Choroid plexus epithelial cell (primary cell): ENCODE measurements around the gene MYO15B.

Source experiments
- DNase-seq: peaks from one replicate; pipeline ENCODE4 v3.0.0-alpha.2; 2010; ENCODE audit warnings: low read depth
- H3K4me3 ChIP-seq: 2 replicates; pipeline ENCODE4 v1.5.1; 2011; ENCODE audit warnings: low read depth, mild to moderate bottlenecking, control low read depth, low read length, moderate library complexity
- CTCF ChIP-seq: conservative IDR thresholded peaks from 2 replicates; pipeline ENCODE4 v1.5.1; 2011; ENCODE audit warnings: low read depth, mild to moderate bottlenecking, control low read depth, inconsistent platforms, low read length, moderate library complexity

The MYO15B gene

GRCh38 chr17:75558666-75559530 lies 28.7 kb upstream of the MYO15B start:
- DNase-seq, result no peak
- no peak for TF ChIP-seq CTCF
- H3K4me3 ChIP-seq, result no peak overlapping the region

DNA sequence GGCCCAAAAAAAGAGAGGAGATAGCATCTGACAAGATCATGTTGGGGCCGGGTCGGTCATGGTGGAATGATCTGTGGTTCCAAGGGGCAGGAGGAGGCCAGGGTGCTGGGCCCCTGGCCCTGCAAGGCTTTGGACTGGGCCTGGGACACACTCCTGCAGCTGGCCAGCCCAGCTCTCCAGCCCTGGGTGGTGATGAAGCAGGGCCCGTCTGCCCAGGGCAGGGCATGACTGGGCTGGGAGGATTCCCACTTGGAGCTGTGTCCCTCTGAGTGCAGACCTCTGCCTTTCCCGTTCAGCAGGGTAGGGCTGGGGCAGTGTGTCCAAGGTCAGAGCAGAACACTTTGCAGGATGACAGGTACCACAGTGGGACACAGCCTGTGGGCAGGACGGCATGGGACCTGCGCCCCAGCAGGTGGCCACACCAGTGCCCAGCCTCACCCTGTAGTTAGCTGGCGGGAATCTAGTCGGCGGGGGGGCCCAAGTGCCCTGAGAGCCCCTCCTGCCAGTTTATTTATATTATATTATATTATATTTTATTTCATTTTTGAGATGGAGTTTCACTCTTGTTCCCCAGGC lies 27.6 kb upstream of the MYO15B start:
- H3K4me3 ChIP-seq, result no peak overlapping the region
- no peak for TF ChIP-seq CTCF
- DNase-seq, result no peak

- H3K4me3 ChIP-seq, result no peak overlapping the region
- TF ChIP-seq CTCF, result no peak
- DNase-seq, result no peak
These were observed 25.5 kb upstream of the MYO15B start for GRCh38 chr17:75561927-75562603.

DNA sequence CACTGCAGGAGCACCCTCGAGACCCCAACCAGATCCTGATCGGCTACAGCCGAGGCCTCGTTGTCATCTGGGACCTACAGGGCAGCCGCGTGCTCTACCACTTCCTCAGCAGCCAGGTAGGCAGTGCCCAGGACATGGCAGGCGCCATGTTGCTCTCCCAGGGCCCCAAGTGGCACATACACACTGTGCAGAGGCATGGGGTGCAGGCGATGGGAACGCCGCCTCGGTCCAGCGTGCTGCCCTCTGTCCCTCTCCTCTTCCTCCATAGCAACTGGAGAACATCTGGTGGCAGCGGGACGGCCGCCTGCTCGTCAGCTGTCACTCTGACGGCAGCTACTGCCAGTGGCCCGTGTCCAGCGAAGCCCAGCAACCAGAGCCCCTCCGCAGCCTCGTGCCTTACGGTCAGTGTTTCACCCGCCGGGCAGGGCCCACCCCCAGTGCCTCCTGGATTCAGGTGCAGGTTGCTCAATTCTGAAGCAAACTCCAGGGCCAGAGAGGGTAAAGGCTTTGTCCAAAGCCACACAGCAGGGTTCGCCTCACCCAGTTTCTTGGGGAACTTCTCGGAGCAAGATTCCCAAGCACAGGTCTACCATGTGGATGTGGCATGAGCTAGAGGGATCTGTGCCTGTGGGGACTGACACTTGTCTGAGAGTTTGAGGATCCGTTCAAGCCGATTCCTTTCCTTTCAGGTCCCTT lies 24.4 kb upstream of the MYO15B start:
- TF ChIP-seq CTCF, result no peak
- DNase-seq, result no peak
- H3K4me3 ChIP-seq, result no peak overlapping the region

- H3K4me3 ChIP-seq, result no peak overlapping the region
- TF ChIP-seq CTCF, result no peak
- DNase-seq, result no peak
These were observed 23.4 kb upstream of the MYO15B start for GRCh38 chr17:75564195-75564594.

- no peak for TF ChIP-seq CTCF
- peak; percentile 20 for DNase-seq
These were observed 22.5 kb upstream of the MYO15B start for GRCh38 chr17:75565066-75565465.

More at GRCh38 chr17:75565066-75565465, 22.5 kb upstream of the MYO15B start:
- no peak overlapping the region for H3K4me3 ChIP-seq
